Retina (tissue), 1 donor: Measurements from ENCODE around the gene MTERF1.
"Not testable (repeated sequence)": the region's sequence is repeated elsewhere in the genome, so short reads cannot be mapped to it uniquely, and the experiment has no call there.

ENCODE experiments used
- DNase-seq: peaks from one replicate; pipeline ENCODE4 v3.0.0-alpha.2; 2016

The MTERF1 gene

DNA sequence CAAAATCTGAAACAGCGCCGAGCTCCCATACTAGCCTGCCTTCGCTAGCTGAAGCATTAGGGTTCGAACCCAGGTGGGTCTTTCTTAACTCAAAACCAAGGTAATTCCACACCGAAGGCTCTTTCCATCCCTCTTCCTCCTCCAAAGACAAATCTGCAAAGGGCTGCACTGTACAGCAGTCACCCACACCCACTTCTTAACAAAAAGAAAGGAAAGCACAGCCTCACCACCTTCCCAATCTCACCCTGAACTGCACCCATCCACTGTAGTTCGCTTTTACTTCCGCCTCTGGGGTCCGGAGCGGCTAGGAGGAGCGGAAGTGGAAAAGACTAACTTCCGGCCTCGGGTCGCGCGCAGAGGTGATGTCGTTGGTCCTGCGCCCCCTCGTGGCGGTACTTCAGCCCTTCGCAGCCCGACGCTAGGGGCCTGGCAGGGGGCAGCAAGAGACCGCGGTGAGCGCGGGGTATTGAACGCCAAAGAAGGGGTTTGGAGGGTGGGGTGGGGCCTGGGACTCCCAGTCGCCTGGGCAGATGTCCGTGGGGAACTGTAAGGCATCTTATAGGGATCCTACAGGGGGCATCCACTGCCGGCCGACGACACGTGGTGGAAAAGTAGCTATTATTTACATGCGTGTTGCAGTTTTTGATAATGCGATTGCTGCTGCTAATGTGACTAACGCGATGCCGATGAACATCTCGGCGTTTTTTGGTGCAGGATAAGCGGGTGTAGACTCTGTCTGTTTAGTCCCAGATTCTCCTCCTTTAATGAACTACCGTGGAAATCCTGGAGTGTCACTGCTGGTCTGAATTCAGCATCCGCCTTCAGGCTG, at the start of gene MTERF1:
MTERF1 (minus strand) TSS at position 290 of the 829 bp plus-strand sequence. CDS start 619 bp downstream, outside the sequence.
- DNase-seq = peak; percentile 96

- DNase-seq = no peak
Measured at GRCh38 chr7:91929463-91929862, 49.0 kb upstream of the MTERF1 start.

- no peak for DNase-seq
Measured at GRCh38 chr7:91927912-91928311, 47.4 kb upstream of the MTERF1 start.

DNA sequence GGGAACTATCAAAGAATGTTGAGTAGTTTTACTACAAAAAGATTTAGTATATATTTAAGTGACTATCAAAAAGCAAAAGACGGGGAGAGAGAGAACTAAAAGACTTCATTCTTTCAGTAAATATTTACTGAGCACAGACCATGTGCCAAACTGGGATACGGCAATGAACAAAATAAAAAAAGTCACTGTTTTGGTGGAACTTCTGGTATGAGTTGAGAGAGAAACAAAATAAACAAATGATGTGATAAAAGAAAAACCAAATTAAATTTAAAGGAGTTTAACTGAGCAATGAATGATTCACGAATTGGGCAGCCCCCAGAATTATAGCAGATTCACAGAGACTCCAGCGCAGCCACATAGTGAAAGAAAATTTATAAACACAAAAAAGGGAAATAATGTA, 42.4 kb upstream of the MTERF1 start:
- no peak for DNase-seq

- DNase-seq = no peak
Measured at GRCh38 chr7:91918356-91918755, 37.9 kb upstream of the MTERF1 start.

GRCh38 chr7:91916051-91916440, 35.5 kb upstream of the MTERF1 start:
- DNase-seq = no peak

DNA sequence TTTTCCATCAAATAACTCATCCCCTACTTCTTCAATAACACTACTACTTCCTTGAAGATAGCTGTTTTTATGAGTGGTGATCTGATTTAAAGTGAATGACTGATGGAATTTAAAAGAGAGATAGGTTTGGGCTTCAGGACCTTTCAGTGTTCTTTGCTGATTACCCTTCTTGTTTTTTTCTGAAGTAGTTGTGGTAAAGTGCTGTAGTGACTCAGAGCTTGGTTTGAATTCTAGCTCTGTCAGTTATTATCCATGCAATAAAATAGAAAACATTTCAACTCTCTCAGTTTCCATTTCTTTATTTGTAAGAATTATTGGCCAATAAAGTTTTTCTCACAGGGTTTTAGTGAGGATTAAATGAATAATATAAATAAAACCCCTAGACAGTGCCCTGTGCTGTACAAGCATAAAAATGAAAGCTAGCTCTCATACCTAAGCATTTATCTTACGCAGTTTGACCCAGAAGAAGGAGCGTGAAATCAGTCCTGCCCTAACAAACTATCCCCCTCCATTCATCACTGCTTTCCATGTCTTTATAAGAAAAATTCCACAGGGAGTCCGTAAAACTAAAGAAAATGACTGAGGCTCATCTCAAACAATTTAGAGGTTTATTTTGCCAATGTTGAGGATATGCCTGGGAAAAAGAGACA, 35.0 kb upstream of the MTERF1 start:
- no peak for DNase-seq

DNA sequence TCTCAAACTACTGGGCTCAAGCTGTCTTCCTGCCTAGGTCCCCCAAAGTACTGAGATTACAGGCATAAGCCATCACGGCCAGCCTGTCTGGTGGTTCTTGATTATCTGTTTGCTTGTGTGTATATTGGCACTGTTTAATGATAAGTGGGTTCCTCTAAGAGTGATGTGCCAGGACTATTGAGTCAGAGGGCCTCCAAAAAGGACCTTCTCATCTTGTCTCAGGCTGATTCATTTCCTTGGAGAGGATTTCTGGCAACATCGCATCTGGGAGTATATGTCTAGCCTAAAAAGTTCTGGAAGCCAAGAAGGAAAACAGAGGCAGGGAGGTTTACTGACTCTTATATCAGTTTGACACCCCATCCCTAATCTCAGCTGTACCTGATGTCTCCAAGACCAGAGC, 33.1 kb upstream of the MTERF1 start:
- no peak for DNase-seq

DNA sequence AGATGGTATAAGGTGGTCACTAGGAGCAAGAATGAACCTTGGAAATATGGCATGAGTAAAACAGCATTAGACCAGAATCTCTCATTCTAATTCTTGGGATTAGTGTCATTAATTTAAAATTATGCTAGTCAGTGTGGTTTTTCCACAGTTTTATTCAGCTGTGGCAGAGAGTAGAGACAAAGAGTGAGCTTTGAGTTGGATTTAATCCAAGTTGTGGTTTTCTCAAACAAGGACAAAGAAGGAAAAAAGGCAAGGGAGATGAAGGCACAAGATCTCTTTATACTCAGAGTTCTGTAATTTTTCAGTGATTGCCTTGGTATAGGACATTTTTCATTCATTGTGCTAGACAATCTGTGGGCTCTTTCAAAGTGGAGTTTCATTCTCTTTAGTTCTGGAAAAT, 32.0 kb upstream of the MTERF1 start:
- no peak for DNase-seq

DNA sequence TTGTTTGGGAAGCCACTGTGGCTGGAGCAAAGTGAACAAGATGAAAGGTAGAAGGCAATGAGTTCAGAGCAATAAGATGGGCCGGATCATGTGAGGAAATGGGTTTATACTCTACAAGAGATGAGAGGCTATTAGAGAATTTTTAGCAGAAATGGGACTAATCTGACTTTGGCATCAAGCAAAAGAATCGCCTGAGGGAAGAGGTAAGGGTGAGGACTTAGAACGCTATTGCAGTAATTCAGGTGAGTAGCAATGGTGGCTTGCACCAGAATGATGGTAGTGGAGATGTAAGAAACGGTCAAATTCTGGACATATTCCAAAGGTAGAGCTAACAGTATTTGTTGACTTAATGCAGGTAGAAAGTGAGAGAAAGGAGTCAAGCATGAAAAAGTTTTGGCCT, 30.6 kb upstream of the MTERF1 start:
- no peak for DNase-seq

GRCh38 chr7:91910171-91910570, 29.7 kb upstream of the MTERF1 start:
- DNase-seq = no peak

DNA sequence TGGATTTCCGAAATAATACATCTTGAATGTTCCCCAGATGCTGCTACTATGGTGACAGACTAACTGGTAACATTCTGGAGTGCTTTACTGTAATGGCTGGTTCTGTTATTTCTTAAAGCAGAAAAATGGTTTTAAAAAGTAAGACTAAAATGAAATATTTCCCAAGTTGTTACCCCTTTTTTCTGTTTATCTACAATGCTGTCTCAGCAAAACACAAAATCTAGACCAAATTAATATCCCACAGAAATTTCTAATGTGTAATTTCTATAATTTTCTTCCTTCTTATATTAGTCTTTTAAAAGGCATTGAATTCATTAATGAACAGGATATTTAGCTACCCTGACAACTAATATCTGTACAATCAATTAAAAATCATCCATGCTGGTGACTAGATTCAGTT, 19.1 kb upstream of the MTERF1 start:
- DNase-seq = no peak

GRCh38 chr7:91898240-91898992, 17.9 kb upstream of the MTERF1 start:
- DNase-seq = no peak

DNA sequence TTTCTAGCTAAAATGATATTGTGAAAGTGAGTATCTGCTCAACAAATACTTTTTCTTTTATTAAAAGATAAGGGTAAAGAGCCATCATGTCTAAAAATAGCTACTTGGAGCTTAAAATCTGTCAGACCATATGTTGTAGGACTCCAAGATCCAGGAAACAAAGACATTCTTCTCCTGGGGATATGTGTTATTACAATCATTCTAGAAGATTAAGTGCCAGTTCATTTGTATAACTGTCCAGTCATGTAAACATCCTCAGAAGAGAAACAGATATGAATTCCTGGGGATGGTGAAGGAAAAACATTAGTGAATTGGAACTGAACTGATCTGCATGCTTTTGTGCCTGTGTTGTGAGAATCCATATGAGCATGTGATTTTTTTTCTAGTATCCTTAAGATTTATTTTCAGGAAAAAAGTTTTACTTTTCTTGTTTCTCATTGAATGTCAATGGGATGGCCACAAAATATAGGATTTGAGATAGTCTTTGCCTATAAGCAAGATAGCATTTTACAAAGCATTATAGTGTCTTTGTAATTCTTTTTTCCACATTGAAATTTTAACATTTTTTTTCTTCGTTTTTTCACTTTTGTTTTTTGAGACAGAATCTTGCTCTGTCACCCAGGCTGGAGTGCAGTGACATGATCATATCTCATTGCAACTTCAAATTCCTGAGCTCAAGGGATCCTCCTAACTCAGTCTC, 14.4 kb upstream of the MTERF1 start:
- no peak for DNase-seq

GRCh38 chr7:91893699-91894098, 13.2 kb upstream of the MTERF1 start:
- not testable (repeated sequence) for DNase-seq

GRCh38 chr7:91892821-91893340, 12.4 kb upstream of the MTERF1 start:
- DNase-seq = peak; percentile 28

- peak; percentile 19 for DNase-seq
Measured at GRCh38 chr7:91892099-91892705, 11.7 kb upstream of the MTERF1 start.

GRCh38 chr7:91888271-91889175, 8.0 kb upstream of the MTERF1 start:
- DNase-seq = not testable (repeated sequence)

GRCh38 chr7:91887336-91888213, 7.1 kb upstream of the MTERF1 start:
- DNase-seq = not testable (repeated sequence)
